HFFc6 (cell line): ENCODE data around the gene NCKAP5. TPM values are rescaled to one million over a fixed set of nuclear protein-coding genes. Genes with fewer than 3 reads are reported as not detected.

Experiments
- DNase-seq: peaks from one replicate; pipeline ENCODE4 v3.0.0-alpha.2; 2018
- H3K27ac Mint-ChIP-seq: 2 replicates; pipeline ENCODE4 v1.8.0; 2020; ENCODE audit warnings: mild to moderate bottlenecking, mixed read lengths
- H3K27me3 Mint-ChIP-seq: 2 replicates; pipeline ENCODE4 v1.8.0; 2021; ENCODE audit warnings: mild to moderate bottlenecking, moderate library complexity, mixed read lengths; ENCODE audit not compliant: insufficient read depth
- H3K36me3 Mint-ChIP-seq: 2 replicates; pipeline ENCODE4 v1.8.0; 2021; ENCODE audit warnings: low read depth, mixed read lengths
- H3K4me1 Mint-ChIP-seq: 2 replicates; pipeline ENCODE4 v1.8.0; 2020; ENCODE audit warnings: low read depth, mixed read lengths
- H3K4me3 Mint-ChIP-seq: 2 replicates; pipeline ENCODE4 v1.8.0; 2020; ENCODE audit warnings: mild to moderate bottlenecking, moderate library complexity, mixed read lengths
- H3K9me3 Mint-ChIP-seq: 2 replicates; pipeline ENCODE4 v1.8.0; 2020; ENCODE audit warnings: mild to moderate bottlenecking, mixed read lengths
- CTCF ChIP-seq: fragments of 200-600 bp; sonication (generic); IDR thresholded peaks from 2 replicates; pipeline ENCODE4 v1.5.0; 2021; ENCODE audit warnings: antibody characterized with exemption, mild to moderate bottlenecking
- total RNA-seq, 6 experiments: library from RNA; stranded (reverse); fragmentation: NEBNext Ultra II Directional; extraction: Animal tissue kit (Norgen Biotek cat#: 25700); gene quantifications; 2 replicates in 1 of 6; 3 replicates in 5 of 6; pipeline ENCODE4 v1.2.3, GENCODE V29; 2021

Gene NCKAP5
- total RNA-seq, 6 experiments from 2014 or later: 0.31 to 4.0 (median 3.1) TPM

- no peak for DNase-seq
- Mint-ChIP-seq H3K4me1 (peaks cover 9% of the 10 kb centered on the region; the same call in 1 of the 2 replicates), H3K9me3 (peaks cover 15% of the 10 kb centered on the region; the same call in 1 of the 2 replicates), H3K27me3 (peaks cover 2% of the 10 kb centered on the region), H3K36me3 (no peaks in the 10 kb centered on the region; the same call in 1 of the 2 replicates), H3K4me3 (no peak overlapping the region), H3K27ac (no peak overlapping the region)
- no peak for TF ChIP-seq CTCF
Measured at GRCh38 chr2:132958887-132959286, 609.4 kb downstream of the NCKAP5 start.

- no peak for TF ChIP-seq CTCF
- Mint-ChIP-seq H3K4me1 (peaks cover 9% of the 10 kb centered on the region; the same call in 1 of the 2 replicates), H3K4me3 (no peak overlapping the region), H3K27ac (no peak overlapping the region), H3K27me3 (peaks cover 2% of the 10 kb centered on the region), H3K9me3 (peaks cover 15% of the 10 kb centered on the region; the same call in 1 of the 2 replicates), H3K36me3 (no peaks in the 10 kb centered on the region)
- DNase-seq: no peak
Measured at GRCh38 chr2:132955871-132956615, 612.2 kb downstream of the NCKAP5 start.

GRCh38 chr2:132953771-132954170 lies 614.5 kb downstream of the NCKAP5 start:
- peaks cover 8% of the 10 kb centered on the region; the same call in 1 of the 2 replicates for H3K9me3 Mint-ChIP-seq
- no peaks in the 10 kb centered on the region for H3K36me3 Mint-ChIP-seq
- peaks cover 2% of the 10 kb centered on the region for H3K27me3 Mint-ChIP-seq
- H3K4me1 Mint-ChIP-seq: peaks cover 16% of the 10 kb centered on the region; the same call in 1 of the 2 replicates
- TF ChIP-seq CTCF: no peak
- DNase-seq: no peak
- no peak overlapping the region for H3K27ac Mint-ChIP-seq
- no peak overlapping the region for H3K4me3 Mint-ChIP-seq

GRCh38 chr2:132951008-132951714 lies 617.1 kb downstream of the NCKAP5 start:
- H3K36me3 Mint-ChIP-seq: peaks cover 4% of the 10 kb centered on the region; the same call in 1 of the 2 replicates
- H3K4me1 Mint-ChIP-seq: peaks cover 16% of the 10 kb centered on the region; the same call in 1 of the 2 replicates
- TF ChIP-seq CTCF: no peak
- H3K9me3 Mint-ChIP-seq: no peaks in the 10 kb centered on the region
- no peaks in the 10 kb centered on the region; the same call in none of the 2 replicates for H3K27me3 Mint-ChIP-seq
- no peak overlapping the region; the same call in 1 of the 2 replicates for H3K4me3 Mint-ChIP-seq
- H3K27ac Mint-ChIP-seq: no peak overlapping the region
- DNase-seq: no peak

GRCh38 chr2:132949108-132949507 lies 619.2 kb downstream of the NCKAP5 start:
- Mint-ChIP-seq H3K4me1 (peaks cover 16% of the 10 kb centered on the region; the same call in 1 of the 2 replicates), H3K4me3 (no peak overlapping the region), H3K27me3 (peaks cover 2% of the 10 kb centered on the region; the same call in 1 of the 2 replicates), H3K36me3 (peaks cover 4% of the 10 kb centered on the region; the same call in 1 of the 2 replicates), H3K27ac (no peak overlapping the region), H3K9me3 (no peaks in the 10 kb centered on the region; the same call in 1 of the 2 replicates)
- no peak for DNase-seq
- no peak for TF ChIP-seq CTCF
